ENCODE data around the gene RALGPS2. TPM values are rescaled to one million over a fixed set of nuclear protein-coding genes. Genes with fewer than 3 reads are reported as not detected.

RALGPS2 gene
- total and polyA plus RNA-seq, 2 of the 8 experiments (the other 6 are each of a cell fraction or from before 2014, with no cell fraction given), result 6.7 to 38.0 TPM

- TF ChIP-seq CHD7 (IDR thresholded peaks at IDR 0.05; ENCODE audit: insufficient replicate concordance, low read length) (no peak), ASH2L (IDR thresholded peaks at IDR 0.05; ENCODE audit: low read length) (no peak), KDM5A (IDR thresholded peaks at IDR 0.05; ENCODE audit: low read length) (no peak), CTCF (IDR thresholded peaks at IDR 0.05; ENCODE audit: control extremely low read depth in 1 of 3, insufficient read depth in 1 of 3, low read depth in 1 of 3, low read length in 3 of 3) (no peak), SIN3A (conservative IDR thresholded peaks at IDR 0.05 in 1 of 2, IDR thresholded peaks at IDR 0.05 in 1 of 2; ENCODE audit: low read depth in 1 of 2, low read length in 2 of 2) (no peak), TBP (IDR thresholded peaks at IDR 0.05; ENCODE audit: low read depth, low read length) (no peak), POLR2A (IDR thresholded peaks at IDR 0.05; ENCODE audit: control extremely low read depth in 1 of 2, low read depth in 2 of 2, low read length in 2 of 2) (no peak), E2F6 (IDR thresholded peaks at IDR 0.05) (no peak), TAF1 (IDR thresholded peaks at IDR 0.05; ENCODE audit: low read depth, low read length) (no peak)
These were observed 219.7 kb downstream of the RALGPS2 start (continued) for GRCh38 chr1:178944729-178945128.
